Measurements from ENCODE around the gene JAG2. TPM values are rescaled to one million over a fixed set of nuclear protein-coding genes. Genes with fewer than 3 reads are reported as not detected.

Gene JAG2
- total and polyA plus RNA-seq, 7 donors, result 10.6 to 34.0 (median 25.9) TPM

- DNase-seq, result peak; percentile 80 to 88
- H3K27me3 ChIP-seq (ENCODE audit: insufficient read depth in 3 of 3, low read length in 2 of 3), result peaks cover 0 to 20% (median under 1%) of the 10 kb centered on the region in 3 donors
- H3K27ac ChIP-seq, result no peak overlapping the region
- TF ChIP-seq CTCF (IDR thresholded peaks at IDR 0.05), result peak; percentile 94
- peaks cover 24% of the 10 kb centered on the region for H3K4me1 ChIP-seq
- intact Hi-C loops (cut with DNase I), result loop anchor here (1.0 to 5.0 kb wide), 5 partner anchors 78 to 149 kb away; no protein-coding TSS in a partner anchor
- no peak overlapping the region for H3K4me3 ChIP-seq
- ATAC-seq, result peak; percentile 62 to 82 (median 70)
- no peaks in the 10 kb centered on the region for H3K9me3 ChIP-seq
- no peaks in the 10 kb centered on the region for H3K36me3 ChIP-seq (ENCODE audit: insufficient read depth in 1 of 2, low read depth in 1 of 2)
- WGBS, 3 donors, result 8 to 10% (median 9%) methylated on average over 18 of the region's 18 CpGs
These were observed 34.5 kb upstream of the JAG2 start for GRCh38 chr14:105203057-105203531.

GRCh38 chr14:105201925-105202513 is 33.4 kb upstream of the JAG2 start:
- no peak for TF ChIP-seq CTCF (IDR thresholded peaks at IDR 0.05)
- no peak overlapping the region for H3K4me3 ChIP-seq
- no peaks in the 10 kb centered on the region for H3K9me3 ChIP-seq
- peaks cover 26% of the 10 kb centered on the region for H3K4me1 ChIP-seq
- peaks cover 0 to 28% (median 5%) of the 10 kb centered on the region in 3 donors for H3K27me3 ChIP-seq (ENCODE audit: insufficient read depth in 3 of 3, low read length in 2 of 3)
- DNase-seq (no peak), ATAC-seq (no peak)
- no peaks in the 10 kb centered on the region for H3K36me3 ChIP-seq (ENCODE audit: insufficient read depth in 1 of 2, low read depth in 1 of 2)
- intact Hi-C loops (cut with DNase I), result loop anchor here in 1 of 2 donors (5.0 kb wide), 3 partner anchors 80 to 150 kb away; no protein-coding TSS in a partner anchor
- H3K27ac ChIP-seq, result peak overlapping the region; percentile 41
- 57 to 61% (median 59%) methylated on average over 20 of the region's 20 CpGs for WGBS, 3 donors

GRCh38 chr14:105201156-105201924 is 32.8 kb upstream of the JAG2 start:
- no peaks in the 10 kb centered on the region for H3K9me3 ChIP-seq
- H3K4me3 ChIP-seq, result no peak overlapping the region
- no peaks in the 10 kb centered on the region for H3K36me3 ChIP-seq (ENCODE audit: insufficient read depth in 1 of 2, low read depth in 1 of 2)
- peaks cover 33% of the 10 kb centered on the region for H3K4me1 ChIP-seq
- DNase-seq (no peak), ATAC-seq (no peak)
- TF ChIP-seq CTCF (IDR thresholded peaks at IDR 0.05), result no peak
- H3K27me3 ChIP-seq (ENCODE audit: insufficient read depth in 3 of 3, low read length in 2 of 3), result peaks cover 0 to 35% (median 5%) of the 10 kb centered on the region in 3 donors
- 54 to 59% (median 57%) methylated on average over 28 of the region's 28 CpGs for WGBS, 3 donors
- intact Hi-C loops (cut with DNase I), result loop anchor here in 1 of 2 donors (5.0 kb wide), 3 partner anchors 81 to 151 kb away; no protein-coding TSS in a partner anchor
- peak overlapping the region; percentile 41 for H3K27ac ChIP-seq

GRCh38 chr14:105200641-105201040 is 32.1 kb upstream of the JAG2 start:
- ATAC-seq (no peak), DNase-seq (no peak)
- Histone ChIP-seq H3K36me3 (ENCODE audit: insufficient read depth in 1 of 2, low read depth in 1 of 2) (no peaks in the 10 kb centered on the region), H3K4me1 (peaks cover 33% of the 10 kb centered on the region), H3K9me3 (no peaks in the 10 kb centered on the region), H3K4me3 (no peak overlapping the region), H3K27me3 (ENCODE audit: insufficient read depth in 3 of 3, low read length in 2 of 3) (peaks cover 0 to 42% (median 5%) of the 10 kb centered on the region in 3 donors), H3K27ac (no peak overlapping the region)
- TF ChIP-seq CTCF (IDR thresholded peaks at IDR 0.05), result no peak
- WGBS, 3 donors, result 56 to 63% (median 57%) methylated on average over 16 of the region's 16 CpGs
- intact Hi-C loops (cut with DNase I), result loop anchor here in 1 of 2 donors (5.0 kb wide), 3 partner anchors 82 to 152 kb away; no protein-coding TSS in a partner anchor
